GM23338 (cell line): Measurements from ENCODE around the gene AACS.

Experiments used
- CREB1 ChIP-seq: fragments of 250-450 bp; sonication (Bioruptor Pico); IDR thresholded peaks from 2 replicates; pipeline ENCODE4 v1.5.0; 2020; ENCODE audit warnings: low read depth, mild to moderate bottlenecking, moderate library complexity
- CTCF ChIP-seq, 2 experiments: fragments of 200-600 bp in 1 of 2; sonication (generic) in 1 of 2; conservative IDR thresholded peaks; 2 replicates each; pipeline versions ENCODE4 v1.5.1 to v1.6.1; 2016 to 2017; ENCODE audit warnings: antibody characterized with exemption in 2 of 2, low read depth in 2 of 2, mild to moderate bottlenecking in 2 of 2, moderate library complexity in 1 of 2
- ETS1 ChIP-seq: IDR thresholded peaks from 2 replicates; pipeline ENCODE4 v1.6.1; 2016; ENCODE audit warnings: antibody characterized with exemption
- EZH2 ChIP-seq: fragments of 200-600 bp; sonication (generic); IDR thresholded peaks from one replicate; pipeline ENCODE4 v1.8.0; 2017; ENCODE audit warnings: antibody characterized with exemption, mild to moderate bottlenecking, low read depth; ENCODE audit not compliant: unreplicated experiment
- EZH2phosphoT487 ChIP-seq: fragments of 200-600 bp; sonication (generic); IDR thresholded peaks from one replicate; pipeline ENCODE4 v1.8.1; 2018; ENCODE audit warnings: antibody characterized with exemption; ENCODE audit not compliant: unreplicated experiment
- POLR2AphosphoS5 ChIP-seq: IDR thresholded peaks from 2 replicates; pipeline ENCODE4 v1.6.1; 2016; ENCODE audit warnings: antibody characterized with exemption, low read depth
- REST ChIP-seq: IDR thresholded peaks from one replicate; pipeline ENCODE4 v1.6.1; 2018; ENCODE audit warnings: antibody characterized with exemption; ENCODE audit not compliant: unreplicated experiment

GRCh38 chr12:125172231-125172850 is 107.1 kb downstream of the AACS start:
- TF ChIP-seq CTCF (conservative IDR thresholded peaks at IDR 0.05; ENCODE audit: low read depth in 2 of 2) (no peak), REST (no peak), CREB1 (CRISPR knock-in tag) (no peak), EZH2 (no peak), POLR2AphosphoS5 (no peak), EZH2phosphoT487 (no peak), ETS1 (no peak)
